Ectodermal cell (in vitro differentiated cells): ENCODE results near the gene OTOGL. TPM values are rescaled to one million over a fixed set of nuclear protein-coding genes. Genes with fewer than 3 reads are reported as not detected.

Experiments used
- H3K27ac ChIP-seq: 2 replicates; pipeline ENCODE4 v1.7.0; 2013; ENCODE audit warnings: mild to moderate bottlenecking, low read depth, low read length; ENCODE audit not compliant: insufficient read depth, poor library complexity, severe bottlenecking
- H3K27me3 ChIP-seq: 2 replicates; pipeline ENCODE4 v1.7.0; 2013; ENCODE audit warnings: mild to moderate bottlenecking, low read length; ENCODE audit not compliant: insufficient read depth, control insufficient read depth, poor library complexity, severe bottlenecking
- H3K36me3 ChIP-seq: one replicate; pipeline ENCODE4 v1.7.0; 2013; ENCODE audit warnings: low read length; ENCODE audit not compliant: control insufficient read depth, insufficient read depth
- H3K4me1 ChIP-seq: one replicate; pipeline ENCODE4 v1.7.0; 2013; ENCODE audit warnings: low read length; ENCODE audit not compliant: control insufficient read depth, insufficient read depth
- H3K4me3 ChIP-seq: 2 replicates; pipeline ENCODE4 v1.7.0; 2013; ENCODE audit warnings: low read depth, low read length, control low read depth; ENCODE audit not compliant: insufficient read depth
- H3K9me3 ChIP-seq: 2 replicates; pipeline ENCODE4 v1.7.0; 2013; ENCODE audit warnings: mild to moderate bottlenecking, low read length, moderate library complexity; ENCODE audit not compliant: control insufficient read depth
- WGBS, 2 experiments: methylation state at CpG; one replicate each; pipeline ENCODE4 v1.1.7; 2013; ENCODE audit warnings: missing lambda C conversion rate in 2 of 2; 5-methylcytosine and 5-hydroxymethylcytosine counted together
- polyA plus RNA-seq, 4 experiments: library from polyadenylated mRNA; stranded (reverse); fragments of 50-300 nt; gene quantifications; one replicate each; pipeline ENCODE4 v1.2.3, GENCODE V29; 2013

OTOGL gene, protein sequence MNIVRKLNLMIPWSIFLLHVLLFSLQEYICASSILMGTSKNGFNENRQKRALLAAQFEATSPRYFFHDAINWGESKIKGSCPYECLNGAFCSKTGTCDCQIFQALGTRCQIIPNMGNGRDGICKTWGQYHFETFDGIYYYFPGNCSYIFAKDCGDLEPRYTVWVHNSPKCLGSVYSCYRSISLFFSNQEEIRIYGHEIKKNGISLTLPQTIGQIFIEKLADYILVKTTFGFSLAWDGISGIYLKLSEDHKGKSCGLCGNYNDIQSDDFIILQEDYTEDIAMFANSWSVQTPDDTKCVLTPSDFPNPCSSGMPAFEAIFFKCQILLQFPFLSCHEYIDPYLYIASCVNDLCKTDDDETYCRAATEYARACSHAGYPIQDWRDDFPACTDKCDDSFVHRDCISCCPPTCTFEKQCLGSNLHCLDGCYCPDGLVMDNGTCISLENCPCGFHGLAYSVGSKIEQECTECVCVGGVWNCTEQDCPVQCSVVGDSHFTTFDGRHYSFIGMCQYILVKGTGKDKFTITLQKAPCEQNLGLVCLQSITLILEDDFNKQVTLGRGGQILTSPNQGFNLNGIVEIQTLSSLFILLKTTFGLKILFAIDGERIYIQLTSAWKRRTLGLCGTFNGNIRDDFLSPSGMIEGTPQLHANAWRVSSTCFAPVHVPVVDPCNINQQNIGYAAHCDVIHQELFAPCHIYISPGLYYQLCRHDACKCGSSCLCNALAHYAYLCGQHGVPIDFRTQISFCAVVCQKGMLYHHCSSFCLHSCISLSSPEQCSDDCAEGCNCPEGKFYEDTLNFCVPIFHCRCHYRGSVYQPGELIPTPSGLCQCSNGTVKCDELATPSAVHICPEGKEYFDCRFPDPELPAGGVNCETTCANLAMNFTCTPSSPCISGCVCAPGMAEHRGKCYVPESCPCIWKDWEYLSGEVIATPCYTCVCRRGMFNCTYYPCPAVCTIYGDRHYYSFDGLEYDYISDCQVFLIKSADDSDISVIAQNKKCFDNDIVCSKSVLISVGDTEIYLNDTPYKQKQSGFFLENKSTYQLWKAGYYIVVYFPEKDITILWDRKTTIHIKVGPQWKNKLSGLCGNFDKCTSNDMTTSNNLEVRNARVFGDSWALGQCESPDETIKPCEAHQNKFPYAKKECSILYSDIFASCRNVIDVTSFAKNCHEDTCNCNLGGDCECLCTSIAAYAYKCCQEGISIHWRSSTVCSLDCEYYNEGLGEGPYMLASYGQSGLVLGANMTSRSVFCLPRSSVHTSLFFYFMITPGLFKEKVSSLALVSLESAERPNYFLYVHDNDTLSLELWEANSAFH (N-terminal part only)
- 0.52 TPM for polyA plus RNA-seq (2013, experiment 1 of 4)
- 0.21 TPM for polyA plus RNA-seq (2013, experiment 2 of 4)
- 0.37 TPM for polyA plus RNA-seq (2013, experiment 3 of 4)
- polyA plus RNA-seq (2013, experiment 4 of 4), result 0.32 TPM

DNA sequence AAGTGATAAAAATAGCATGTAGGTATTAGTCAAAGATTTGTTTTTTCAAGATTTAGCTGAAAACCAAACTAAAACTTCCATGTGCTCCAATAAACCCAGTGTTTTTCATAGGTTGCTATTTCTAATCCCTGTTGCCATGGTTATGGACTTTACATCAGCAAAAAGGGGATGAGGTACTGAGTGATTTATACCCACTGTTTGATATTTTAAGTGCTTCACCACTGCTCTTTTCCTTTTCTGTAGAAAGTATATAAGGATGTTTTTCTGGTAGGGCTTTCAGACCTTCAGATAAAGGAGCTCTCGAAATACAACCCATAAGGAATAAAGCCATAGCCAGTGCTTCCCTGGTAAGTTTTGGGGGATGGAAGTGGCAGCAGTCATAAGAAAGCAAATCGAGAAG is at the start of gene OTOGL:
Gene OTOGL (plus strand): TSS at position 279 of the 400 bp plus-strand sequence. CDS start 109,895 bp downstream, outside the sequence.
- Histone ChIP-seq H3K27ac (no peak within 1 kb of the TSS), H3K4me1 (no peaks in the 10 kb centered on the region), H3K27me3 (no peaks in the 10 kb centered on the region), H3K36me3 (no peaks in the 10 kb centered on the region), H3K4me3 (no peak within 1 kb of the TSS), H3K9me3 (no peaks in the 10 kb centered on the region)
- 93 to 100% methylated on average over 2 of the region's 2 CpGs for WGBS, 2 experiments

DNA sequence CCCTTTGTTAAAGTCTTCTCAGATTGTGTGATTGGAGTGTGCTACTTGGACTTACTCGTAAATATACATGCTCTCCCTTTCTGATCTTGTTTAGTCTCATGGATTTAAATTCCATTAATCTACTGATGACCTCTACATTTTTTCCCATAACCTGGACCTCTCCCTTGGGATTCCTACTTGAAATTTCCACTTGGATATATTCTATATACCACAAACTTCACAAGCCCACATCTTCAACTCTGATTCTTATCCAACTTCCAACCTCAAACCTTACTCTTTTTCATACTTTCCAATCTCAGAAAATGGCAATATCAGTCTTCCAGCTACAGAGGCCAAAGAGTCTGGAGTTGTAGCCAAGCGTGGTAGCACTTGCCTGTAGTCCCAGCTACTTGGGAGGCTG is 49.1 kb upstream of the OTOGL start:
- H3K27ac ChIP-seq, result no peak overlapping the region
- WGBS, 2 experiments, result 94 to 95% methylated on average over 2 of the region's 2 CpGs

DNA sequence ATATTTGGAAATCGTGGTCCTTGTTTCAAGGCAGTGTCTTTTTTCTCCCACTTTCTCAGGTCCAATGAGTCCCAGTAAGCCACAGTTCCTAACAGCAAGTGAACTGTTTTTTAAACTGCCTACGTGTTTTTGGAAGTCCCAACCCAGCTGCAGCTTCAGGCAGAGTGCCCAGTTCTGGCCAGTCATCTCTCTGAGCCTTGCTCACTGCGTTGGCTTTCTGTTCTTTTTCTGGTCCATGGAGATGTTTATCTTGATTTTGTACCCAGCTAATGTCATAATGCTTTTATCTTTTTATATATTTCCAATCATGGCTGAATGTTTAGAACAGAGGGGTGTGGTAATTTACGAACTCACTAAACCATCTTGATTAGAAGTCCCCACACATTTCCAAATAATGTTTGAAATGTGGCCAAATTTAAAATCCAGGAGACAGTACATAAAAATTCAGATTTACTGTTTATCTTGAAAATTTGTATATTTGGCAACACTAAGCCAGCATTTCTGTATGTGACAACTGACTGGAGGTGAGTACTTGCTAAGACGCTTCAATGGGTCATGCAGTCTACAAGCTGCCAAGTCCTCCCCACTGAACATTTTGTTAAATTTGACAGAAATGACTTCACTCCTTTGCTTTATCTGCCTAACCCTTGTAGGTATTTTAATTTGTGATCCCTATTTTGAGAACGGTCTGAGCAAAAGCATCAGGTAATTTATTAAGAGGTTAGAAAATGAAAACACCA is 46.1 kb upstream of the OTOGL start:
- Histone ChIP-seq H3K36me3 (no peaks in the 10 kb centered on the region), H3K4me1 (no peaks in the 10 kb centered on the region), H3K9me3 (no peaks in the 10 kb centered on the region), H3K4me3 (no peak overlapping the region), H3K27ac (no peak overlapping the region), H3K27me3 (no peaks in the 10 kb centered on the region)
- WGBS, 2 experiments, result 87 to 93% methylated on average over 5 to 6 of the region's 6 CpGs

More for the DNA sequence above, 49.1 kb upstream of the OTOGL start:
- H3K9me3 ChIP-seq, result no peaks in the 10 kb centered on the region
- no peaks in the 10 kb centered on the region for H3K36me3 ChIP-seq
- no peak overlapping the region for H3K4me3 ChIP-seq
- H3K4me1 ChIP-seq, result no peaks in the 10 kb centered on the region
- no peaks in the 10 kb centered on the region for H3K27me3 ChIP-seq

DNA sequence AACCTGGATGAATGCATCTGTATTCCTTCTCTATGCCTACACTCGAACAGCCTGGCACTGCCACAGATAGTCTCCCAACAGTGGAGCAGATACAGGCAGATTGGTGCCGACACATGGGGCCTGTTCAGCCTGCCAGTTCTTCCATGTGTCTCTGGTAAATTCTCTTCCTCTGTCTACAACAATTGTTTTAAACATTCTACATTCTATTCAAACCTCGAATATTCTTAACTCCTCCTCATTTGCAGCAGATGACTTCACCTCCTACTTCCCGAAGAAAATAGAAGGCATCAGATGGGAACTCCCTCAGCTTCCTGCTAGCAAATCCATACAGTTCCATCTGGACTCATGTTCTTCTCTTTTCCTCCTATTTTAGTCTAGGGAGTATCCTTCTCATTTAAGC is 43.1 kb upstream of the OTOGL start:
- Histone ChIP-seq H3K9me3 (no peaks in the 10 kb centered on the region), H3K4me3 (no peak overlapping the region), H3K27me3 (no peaks in the 10 kb centered on the region), H3K27ac (no peak overlapping the region), H3K4me1 (no peaks in the 10 kb centered on the region), H3K36me3 (no peaks in the 10 kb centered on the region)
- WGBS, 2 experiments, result 91 to 93% methylated on average over 4 of the region's 4 CpGs

DNA sequence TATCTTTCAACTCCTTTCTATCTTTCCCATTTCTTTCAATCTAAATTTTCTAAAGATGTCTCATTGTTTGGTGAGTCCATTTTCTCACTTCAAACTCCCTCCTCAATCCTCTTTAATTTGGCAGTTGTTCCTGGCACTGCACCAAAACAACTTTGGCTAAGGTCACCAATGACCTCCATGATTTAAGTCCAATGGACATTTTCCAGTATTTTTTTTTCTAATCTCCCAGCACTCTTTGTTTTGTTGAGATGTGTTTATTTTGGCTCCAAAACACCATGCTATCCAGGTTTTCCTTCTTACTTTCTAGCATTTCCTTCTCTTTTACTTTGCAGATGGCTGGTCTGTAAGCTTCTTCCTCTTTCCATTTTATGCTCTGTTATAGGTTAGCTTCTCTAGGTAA is 42.5 kb upstream of the OTOGL start:
- H3K9me3 ChIP-seq, result no peaks in the 10 kb centered on the region
- no peak overlapping the region for H3K4me3 ChIP-seq
- no peaks in the 10 kb centered on the region for H3K36me3 ChIP-seq
- H3K27ac ChIP-seq, result no peak overlapping the region
- H3K27me3 ChIP-seq, result no peaks in the 10 kb centered on the region
- H3K4me1 ChIP-seq, result no peaks in the 10 kb centered on the region

DNA sequence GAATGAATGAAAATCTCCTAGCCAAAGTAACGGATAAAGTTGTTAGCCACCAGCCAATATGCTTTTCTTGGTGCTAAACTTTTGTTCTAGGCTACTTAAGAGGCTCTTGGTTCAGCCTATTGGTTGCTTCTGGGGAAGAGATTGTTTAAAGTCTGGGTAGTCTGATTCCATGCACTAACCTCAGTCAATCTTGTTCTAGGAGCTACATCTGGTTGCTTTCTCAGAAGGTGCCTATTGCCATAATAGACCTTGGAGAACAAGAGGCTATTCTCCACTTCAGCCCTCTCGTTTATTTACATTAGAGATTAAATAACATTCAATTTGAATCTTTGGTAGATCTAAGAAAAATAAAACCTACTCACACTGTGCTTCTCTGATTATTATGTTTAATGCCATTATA is 40.8 kb upstream of the OTOGL start:
- no peak overlapping the region for H3K27ac ChIP-seq
- no peaks in the 10 kb centered on the region for H3K36me3 ChIP-seq
- H3K27me3 ChIP-seq, result no peaks in the 10 kb centered on the region
- no peaks in the 10 kb centered on the region for H3K9me3 ChIP-seq
- H3K4me1 ChIP-seq, result no peaks in the 10 kb centered on the region
- H3K4me3 ChIP-seq, result no peak overlapping the region
- 82 to 95% methylated on average over 1 to 2 of the region's 2 CpGs for WGBS, 2 experiments

DNA sequence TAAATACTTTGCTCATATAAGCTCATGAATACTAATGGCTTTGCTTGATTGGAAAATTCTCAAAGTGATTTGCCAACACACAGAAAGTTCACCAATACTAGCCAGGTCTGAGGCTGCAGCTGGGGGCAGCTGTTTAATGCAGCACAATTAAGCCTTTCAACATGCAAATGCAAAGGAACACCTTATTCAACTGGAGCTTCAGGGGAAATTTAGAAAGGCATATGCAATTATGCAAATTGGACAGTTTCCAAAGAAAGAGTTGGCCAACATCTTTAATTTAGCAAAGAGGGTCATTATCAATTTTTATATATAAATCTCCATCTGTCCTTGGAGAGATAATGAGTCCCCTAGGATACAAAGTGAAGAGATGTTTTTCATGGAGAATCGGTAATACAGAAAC is 40.2 kb upstream of the OTOGL start:
- no peak overlapping the region for H3K27ac ChIP-seq
- H3K4me1 ChIP-seq, result no peaks in the 10 kb centered on the region
- H3K9me3 ChIP-seq, result no peaks in the 10 kb centered on the region
- WGBS, 2 experiments, result 100% methylated on average over 1 of the region's 1 CpG
- no peaks in the 10 kb centered on the region for H3K27me3 ChIP-seq
- no peak overlapping the region for H3K4me3 ChIP-seq
- no peaks in the 10 kb centered on the region for H3K36me3 ChIP-seq

DNA sequence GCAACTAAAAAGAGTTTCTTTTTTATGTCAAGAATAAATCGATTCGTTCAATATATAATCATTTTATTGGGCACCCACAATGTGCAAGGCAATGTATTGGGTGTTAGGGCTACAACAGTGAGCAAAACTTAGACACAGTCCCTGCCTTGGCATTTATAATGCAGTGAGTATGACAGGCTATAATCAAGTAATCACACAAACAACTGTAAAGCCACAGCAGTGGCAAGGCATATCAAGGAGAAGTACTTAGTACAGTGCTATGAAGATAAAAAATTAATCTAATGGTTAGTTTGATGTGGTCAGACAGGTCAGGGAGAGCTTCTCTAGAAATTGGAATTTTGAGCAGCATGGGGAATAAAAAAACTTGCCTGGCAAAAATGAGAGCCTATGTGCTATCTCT is 39.5 kb upstream of the OTOGL start:
- Histone ChIP-seq H3K27me3 (no peaks in the 10 kb centered on the region), H3K9me3 (no peaks in the 10 kb centered on the region), H3K27ac (no peak overlapping the region), H3K36me3 (no peaks in the 10 kb centered on the region), H3K4me3 (no peak overlapping the region), H3K4me1 (no peaks in the 10 kb centered on the region)
- 47 to 50% methylated on average over 2 of the region's 2 CpGs for WGBS, 2 experiments

DNA sequence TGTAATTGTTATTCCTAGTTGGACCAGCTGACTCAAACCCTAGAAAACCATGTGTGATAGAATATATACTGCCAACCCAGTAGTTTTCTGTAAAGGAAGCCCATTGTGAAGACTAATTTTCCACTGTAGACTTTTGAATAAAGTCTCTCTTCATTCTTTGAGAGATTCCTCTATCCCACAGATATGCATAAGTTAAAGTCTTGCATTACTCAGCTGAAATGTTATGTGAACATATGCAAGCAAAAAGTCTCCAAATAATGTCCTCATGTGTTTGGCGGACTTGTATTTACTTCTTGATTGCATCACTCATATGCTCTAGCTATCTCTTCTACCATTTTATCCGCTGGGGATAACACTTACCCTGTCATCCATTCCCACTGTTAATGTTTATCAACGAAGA is 35.1 kb upstream of the OTOGL start:
- Histone ChIP-seq H3K27ac (no peak overlapping the region), H3K36me3 (no peaks in the 10 kb centered on the region), H3K27me3 (no peaks in the 10 kb centered on the region), H3K9me3 (no peaks in the 10 kb centered on the region), H3K4me3 (no peak overlapping the region), H3K4me1 (no peaks in the 10 kb centered on the region)
- WGBS, 2 experiments, result 97 to 98% methylated on average over 2 of the region's 3 CpGs
